NCI-H226 (cell line): ENCODE data around the gene ANKRD40.
A peak's percentile ranks its signal among the peaks of the same experiment; 100 is the strongest.

Source experiments
- DNase-seq: peaks from one replicate; pipeline ENCODE4 v3.0.0-alpha.2; 2015

The ANKRD40 gene

GRCh38 chr17:50668025-50668837, 39.5 kb downstream of the ANKRD40 start:
- DNase-seq, result peak; percentile 41

DNA sequence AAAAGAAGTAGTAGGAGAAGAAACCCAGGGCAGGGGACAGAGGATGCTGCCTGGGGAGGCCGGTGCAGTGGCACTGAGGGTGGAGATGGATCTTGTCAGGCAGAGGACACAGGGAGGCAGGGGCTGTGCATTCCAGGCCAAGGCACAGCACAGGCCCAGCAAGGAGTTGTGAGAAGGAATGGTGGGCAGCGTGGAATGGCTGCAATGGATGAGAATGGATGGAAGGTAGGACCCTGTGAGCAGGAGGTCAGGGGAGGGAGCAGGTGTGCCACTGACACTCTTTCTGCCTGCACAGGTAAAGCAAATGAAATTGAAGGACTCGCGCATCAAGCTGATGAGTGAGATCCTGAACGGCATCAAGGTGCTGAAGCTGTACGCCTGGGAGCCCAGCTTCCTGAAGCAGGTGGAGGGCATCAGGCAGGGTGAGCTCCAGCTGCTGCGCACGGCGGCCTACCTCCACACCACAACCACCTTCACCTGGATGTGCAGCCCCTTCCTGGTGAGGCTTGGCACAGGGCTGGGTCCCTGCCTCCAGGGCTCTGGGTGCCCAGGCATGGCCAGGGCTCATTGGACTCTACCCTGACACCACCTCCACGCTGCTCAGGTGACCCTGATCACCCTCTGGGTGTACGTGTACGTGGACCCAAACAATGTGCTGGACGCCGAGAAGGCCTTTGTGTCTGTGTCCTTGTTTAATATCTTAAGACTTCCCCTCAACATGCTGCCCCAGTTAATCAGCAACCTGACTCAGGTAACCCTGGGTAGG, 40.3 kb downstream of the ANKRD40 start:
- no peak for DNase-seq

DNA sequence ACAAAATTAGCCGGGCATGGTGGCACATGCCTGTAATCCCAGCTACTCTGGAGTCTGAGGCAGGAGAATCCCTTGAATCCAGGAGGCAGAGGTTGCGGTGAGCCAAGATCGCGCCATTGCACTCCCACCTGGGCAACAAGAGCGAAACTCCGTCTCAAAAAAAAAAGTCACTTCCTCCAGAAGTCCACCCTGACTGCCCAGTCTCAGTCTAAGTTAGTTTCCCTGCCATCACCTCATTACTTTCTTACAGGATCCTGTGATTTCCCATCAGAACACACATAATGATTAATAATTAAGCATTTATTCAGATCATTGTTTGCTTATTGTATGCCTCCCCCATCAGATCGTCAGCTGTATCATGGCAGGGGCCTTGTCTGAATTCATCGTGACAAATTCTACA, 41.4 kb downstream of the ANKRD40 start:
- no peak for DNase-seq

GRCh38 chr17:50665838-50666237, 41.9 kb downstream of the ANKRD40 start:
- DNase-seq, result no peak

- no peak for DNase-seq
Measured at GRCh38 chr17:50664788-50665458, 42.8 kb downstream of the ANKRD40 start.

- no peak for DNase-seq
Measured at GRCh38 chr17:50663812-50664374, 43.8 kb downstream of the ANKRD40 start.

- no peak for DNase-seq
Measured at GRCh38 chr17:50662632-50663225, 45.0 kb downstream of the ANKRD40 start.

GRCh38 chr17:50661795-50662391, 45.8 kb downstream of the ANKRD40 start:
- DNase-seq, result peak; percentile 93

DNA sequence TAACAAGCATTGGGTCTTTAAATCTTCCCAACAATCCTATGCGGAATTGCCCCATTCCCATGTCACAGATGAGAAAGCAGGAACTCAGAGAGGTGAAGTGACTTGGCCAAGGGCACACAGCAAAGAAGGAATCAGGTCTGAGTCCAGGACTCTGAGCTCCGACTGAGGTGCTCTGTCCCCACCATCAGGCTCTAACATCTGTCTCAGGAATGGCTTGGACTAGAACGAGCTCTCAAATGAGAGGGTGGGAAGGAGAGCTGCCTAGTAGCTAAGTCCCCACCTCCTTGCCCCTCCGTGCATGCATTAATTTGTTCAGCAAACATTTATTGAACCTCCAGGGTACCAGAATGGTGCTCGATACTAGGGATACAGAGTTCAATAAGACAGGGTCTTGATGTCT, 46.4 kb downstream of the ANKRD40 start:
- no peak for DNase-seq

DNA sequence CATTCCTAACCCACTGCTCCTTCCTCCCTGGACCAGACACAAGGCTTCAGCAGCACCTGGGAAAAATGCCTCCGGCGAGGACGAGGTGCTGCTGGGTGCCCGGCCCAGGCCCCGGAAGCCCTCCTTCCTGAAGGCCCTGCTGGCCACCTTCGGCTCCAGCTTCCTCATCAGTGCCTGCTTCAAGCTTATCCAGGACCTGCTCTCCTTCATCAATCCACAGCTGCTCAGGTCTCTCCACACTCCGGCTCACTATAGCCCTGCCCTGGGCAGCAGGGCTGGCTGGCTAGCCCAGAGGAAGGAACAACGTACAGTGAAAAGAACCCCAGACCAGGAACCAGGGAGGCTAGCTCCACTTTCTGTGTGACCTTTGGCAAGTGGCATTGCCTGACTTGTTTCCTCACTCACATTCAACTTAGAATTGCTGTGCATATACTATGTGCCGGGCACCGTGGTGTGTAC, 46.8 kb downstream of the ANKRD40 start:
- DNase-seq, result no peak

DNA sequence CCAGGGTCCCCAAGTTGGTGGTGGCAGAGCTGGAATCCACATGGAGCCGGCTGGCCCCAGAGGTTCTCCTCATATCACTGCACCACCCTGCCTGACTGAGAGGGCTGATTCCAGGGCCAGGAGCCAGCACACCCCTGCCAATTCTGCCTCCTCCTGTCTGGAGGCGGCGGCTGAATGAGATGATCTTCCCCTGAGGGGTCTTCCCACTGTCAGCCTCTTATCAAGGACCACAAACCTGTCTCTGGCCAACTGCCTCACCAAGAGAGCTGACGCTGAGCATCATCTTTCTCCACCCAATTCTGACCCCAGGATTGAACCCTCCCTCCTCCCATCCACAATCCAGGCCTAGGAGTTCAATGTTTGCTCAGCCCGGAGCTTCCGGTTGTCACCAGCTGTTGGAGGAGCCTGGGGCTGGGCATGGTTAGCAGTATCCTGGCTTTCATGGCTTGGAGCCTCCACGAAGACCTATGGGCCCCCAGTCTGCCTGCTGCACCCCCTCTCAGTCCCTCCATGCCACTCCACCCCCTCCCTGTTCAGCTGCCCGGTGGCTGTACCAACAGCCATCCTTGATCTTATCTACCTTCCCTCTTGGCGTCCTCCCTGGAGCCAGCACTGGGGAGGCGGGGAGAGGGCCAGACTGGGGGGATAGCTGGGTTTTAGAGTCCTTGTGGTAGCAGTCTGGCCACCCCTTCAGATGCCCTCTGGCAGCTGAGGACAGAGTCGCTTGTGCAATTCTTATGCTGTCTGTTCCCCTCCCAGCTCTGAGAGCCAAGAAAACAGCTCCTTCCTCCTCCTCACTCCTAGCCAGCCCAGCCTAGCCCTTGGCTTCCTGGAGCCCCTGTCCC, 47.5 kb downstream of the ANKRD40 start:
- peak; percentile 58 for DNase-seq

- DNase-seq, result no peak
Measured at GRCh38 chr17:50659179-50659578, 48.5 kb downstream of the ANKRD40 start.

DNA sequence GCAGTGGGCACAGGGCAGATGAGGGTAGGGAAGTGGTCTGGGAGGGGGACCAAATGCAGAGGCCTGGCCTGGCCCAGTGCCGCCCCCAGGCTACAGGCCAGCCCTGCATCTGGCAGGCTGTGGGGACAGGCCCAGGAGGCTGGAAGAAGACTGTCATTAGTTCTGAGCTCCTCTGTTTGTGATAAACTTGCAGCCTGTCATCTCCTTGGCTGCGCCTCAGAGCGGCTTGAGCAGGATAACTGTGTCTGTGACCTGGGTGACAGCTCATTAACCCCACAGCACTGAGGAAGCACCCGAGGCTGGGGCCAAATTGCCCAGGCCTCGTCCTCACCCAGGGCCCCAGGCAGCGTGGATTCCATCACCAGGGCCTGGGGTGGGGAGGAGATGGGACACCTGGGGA, 49.1 kb downstream of the ANKRD40 start:
- no peak for DNase-seq

DNA sequence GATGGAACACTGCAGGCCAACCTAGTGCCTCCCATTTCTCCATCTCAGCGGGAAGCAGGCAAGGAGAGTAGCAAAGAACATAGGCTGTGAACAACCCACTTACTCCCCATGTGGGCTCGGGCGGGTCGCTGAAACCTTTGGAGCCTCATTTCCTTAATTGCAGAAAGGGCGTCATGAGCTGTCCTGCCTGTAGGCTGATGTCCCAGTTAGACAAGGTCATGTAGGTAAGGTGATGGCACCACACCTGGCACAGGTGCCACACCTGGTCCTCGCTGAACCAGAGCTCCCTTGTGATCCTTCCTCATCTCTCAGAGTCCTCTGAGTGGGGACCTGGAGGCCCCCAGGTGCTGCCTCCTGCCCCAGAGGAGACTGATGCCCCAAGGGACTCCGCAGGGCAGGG, 50.1 kb downstream of the ANKRD40 start:
- DNase-seq, result no peak

- no peak for DNase-seq
Measured at GRCh38 chr17:50657054-50657453, 50.7 kb downstream of the ANKRD40 start.

- no peak for DNase-seq
Measured at GRCh38 chr17:50656509-50656908, 51.2 kb downstream of the ANKRD40 start.

- DNase-seq, result no peak
Measured at GRCh38 chr17:50653738-50654137, 54.0 kb downstream of the ANKRD40 start.

DNA sequence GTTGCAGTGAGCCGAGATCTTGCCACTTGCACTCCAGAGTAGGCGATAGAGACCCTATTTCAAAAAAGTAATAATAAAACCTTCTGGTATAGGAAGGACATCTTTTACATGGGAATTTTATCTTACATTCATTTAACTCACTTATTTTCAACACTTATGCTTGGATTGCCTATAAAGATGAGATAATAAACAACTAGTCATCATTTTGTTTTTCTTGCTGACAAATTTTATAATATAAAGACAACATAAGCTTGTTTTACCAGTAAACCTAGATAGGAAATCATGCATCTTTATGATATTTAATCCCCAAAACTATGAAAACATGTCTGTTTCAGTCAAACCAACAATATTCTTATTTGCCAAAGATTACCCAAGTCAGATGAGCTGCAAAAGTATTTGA, 56.1 kb downstream of the ANKRD40 start:
- DNase-seq, result no peak

DNA sequence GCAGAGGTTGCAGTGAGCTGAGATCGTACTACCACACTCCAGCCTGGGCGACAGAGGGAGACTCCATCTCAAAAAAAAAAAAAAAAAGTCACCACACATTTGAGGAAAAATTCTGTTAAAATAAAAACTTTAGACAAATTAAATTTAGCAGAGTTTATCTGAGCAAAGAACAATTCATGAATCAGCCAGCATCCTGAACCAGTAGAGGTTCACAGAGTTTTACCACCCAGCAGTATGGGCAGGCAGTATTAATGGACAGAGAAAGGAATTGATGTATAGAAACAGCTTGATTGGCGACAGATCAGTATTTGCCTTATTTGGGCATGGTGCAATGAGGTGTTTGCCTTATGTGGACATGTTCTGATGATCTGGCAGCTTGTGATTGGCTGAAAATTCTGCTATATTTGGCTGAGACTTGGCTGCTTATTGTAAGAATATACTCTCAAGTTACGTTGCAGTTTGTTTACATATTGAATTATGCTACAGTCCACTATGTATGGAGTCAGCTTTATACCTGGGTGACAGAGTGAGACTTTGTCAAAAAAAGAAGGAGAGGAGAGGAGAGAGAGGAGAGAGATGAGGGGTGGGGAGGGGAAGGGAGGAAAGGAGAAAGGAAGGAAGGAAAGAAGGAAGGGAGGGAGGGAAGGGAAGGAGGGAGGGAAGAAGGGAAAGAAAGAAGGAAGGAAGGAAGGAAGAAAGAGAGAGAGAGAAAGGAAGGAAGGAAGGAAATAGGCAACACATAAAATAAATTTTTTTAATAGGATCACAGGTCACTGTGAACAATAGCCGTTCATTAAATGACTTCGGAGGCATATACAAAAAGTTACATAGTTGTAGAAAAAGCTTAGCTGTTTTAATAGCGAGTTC, 58.4 kb downstream of the ANKRD40 start:
- no peak for DNase-seq

DNA sequence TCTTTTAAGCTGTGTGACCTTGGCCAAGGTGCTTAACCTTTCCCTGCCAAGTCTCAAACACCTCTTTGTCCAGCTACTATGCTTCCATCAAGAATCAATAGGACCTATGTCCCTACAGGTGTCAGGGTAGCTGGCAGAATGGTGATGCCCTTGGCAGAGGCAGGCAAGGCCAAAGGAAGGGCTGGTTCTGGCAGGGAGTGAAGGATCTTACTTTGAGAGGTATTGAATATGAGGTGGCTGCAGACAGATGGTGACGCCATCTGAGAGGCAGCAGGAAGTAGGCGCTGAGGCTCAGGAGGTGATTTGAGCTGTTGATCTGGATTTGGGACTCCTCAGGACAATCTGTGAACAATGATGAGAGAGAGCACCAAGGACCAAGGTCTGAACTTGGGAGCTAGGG, 60.5 kb downstream of the ANKRD40 start:
- DNase-seq, result no peak
